Ovary (tissue), 9 donors: ENCODE measurements around the gene HNRNPAB. TPM values are rescaled to one million over a fixed set of nuclear protein-coding genes. Genes with fewer than 3 reads are reported as not detected.

Experiments
- DNase-seq, 5 donors: peaks; one replicate each; pipeline ENCODE4 v3.0.0-alpha.2; 2019 to 2020
- H3K27ac ChIP-seq, 2 donors: fragments of 200-600 bp; one replicate each; pipeline versions ENCODE4 v1.5.1 to v1.8.0; 2019 to 2022
- H3K27me3 ChIP-seq: fragments of 200-600 bp; one replicate; pipeline ENCODE4 v1.8.0; 2022
- H3K36me3 ChIP-seq: fragments of 200-600 bp; sonication (generic); one replicate; pipeline ENCODE4 v1.5.1; 2019
- H3K4me1 ChIP-seq: one replicate; pipeline ENCODE4 v1.8.1; 2013; ENCODE audit warnings: mild to moderate bottlenecking, moderate library complexity; ENCODE audit not compliant: insufficient read depth
- H3K4me3 ChIP-seq: fragments of 200-600 bp; sonication (generic); one replicate; pipeline ENCODE4 v1.5.1; 2017
- H3K9me3 ChIP-seq, 2 donors: fragments of 200-600 bp in 1 of 2; sonication (generic) in 1 of 2; one replicate each; pipeline versions ENCODE4 v1.5.1 to v1.8.1; 2013 to 2019; ENCODE audit warnings: mild to moderate bottlenecking in 1 of 2, moderate library complexity in 1 of 2
- CTCF ChIP-seq, 3 donors: fragments of 450-650 bp in 2 of 3; fragments of 200-600 bp in 1 of 3; IDR thresholded peaks; one replicate each; pipeline versions ENCODE4 v1.5.1 to v1.8.0; 2016 to 2022; ENCODE audit warnings: antibody characterized with exemption in 3 of 3, mild to moderate bottlenecking in 1 of 3
- EP300 ChIP-seq: sonication (generic); formaldehyde crosslinking; IDR thresholded peaks from one replicate; pipeline ENCODE4 v1.6.1; 2017; ENCODE audit warnings: antibody characterized with exemption
- POLR2A ChIP-seq: fragments of 450-650 bp; IDR thresholded peaks from one replicate; pipeline ENCODE4 v1.6.1; 2017; ENCODE audit warnings: antibody characterized with exemption, mild to moderate bottlenecking, moderate library complexity
- WGBS, 3 donors: extraction: QIAGEN DNeasy Blood & Tissue Kit in 1 of 3; methylation state at CpG; one replicate each; pipeline versions ENCODE4 v1.1.5 to v1.1.7; 2013 to 2017; 5-methylcytosine and 5-hydroxymethylcytosine counted together
- intact Hi-C, 4 donors: fragments of 100-400 bp; cut with DNase I; formaldehyde crosslinking; loops; one replicate each; pipeline versions ENCODE4 v1.11.0 to v1.15.1; 2022 to 2023
- polyA plus RNA-seq, 2 donors: library from polyadenylated mRNA; stranded (reverse); fragments of 200-250 nt in 1 of 2; fragments of 350-450 nt in 1 of 2; fragmentation: Illumina TruSeq in 1 of 2; extraction: RNeasy Lipid Tissue Mini Kit (QIAGEN cat#74804) in 1 of 2; gene quantifications; one replicate each; pipeline ENCODE4 v1.2.3, GENCODE V29; 2013 to 2014
- total RNA-seq, 7 donors: library from RNA; depleted of rRNA in 2 of 7; stranded (reverse); fragments of >200 nt in 2 of 7; fragmentation: NEBNext Ultra II Directional in 3 of 7; extraction: Animal tissue kit (Norgen Biotek cat#: 25700) in 3 of 7; gene quantifications; one replicate each; pipeline versions ENCODE4 v1.1.0 to v1.2.4, GENCODE V29; 2016 to 2023
- donor health status: DM: no; HTN: no; CAD: no; lungs with moderate emphysema.
- donor health status: DM: no; HTN: no; CAD: no.
- donor health status: Bipolar disorder and iron deficiency.
- donor health status: DM: yes; HTN: yes; CAD: no.
- donor health status: DM: no; HTN: no; CAD: no.
- donor health status: DM: yes; HTN: yes; CAD: no.

The HNRNPAB gene
- total and polyA plus RNA-seq, 9 donors, result 42.0 to 132 (median 102) TPM

DNA sequence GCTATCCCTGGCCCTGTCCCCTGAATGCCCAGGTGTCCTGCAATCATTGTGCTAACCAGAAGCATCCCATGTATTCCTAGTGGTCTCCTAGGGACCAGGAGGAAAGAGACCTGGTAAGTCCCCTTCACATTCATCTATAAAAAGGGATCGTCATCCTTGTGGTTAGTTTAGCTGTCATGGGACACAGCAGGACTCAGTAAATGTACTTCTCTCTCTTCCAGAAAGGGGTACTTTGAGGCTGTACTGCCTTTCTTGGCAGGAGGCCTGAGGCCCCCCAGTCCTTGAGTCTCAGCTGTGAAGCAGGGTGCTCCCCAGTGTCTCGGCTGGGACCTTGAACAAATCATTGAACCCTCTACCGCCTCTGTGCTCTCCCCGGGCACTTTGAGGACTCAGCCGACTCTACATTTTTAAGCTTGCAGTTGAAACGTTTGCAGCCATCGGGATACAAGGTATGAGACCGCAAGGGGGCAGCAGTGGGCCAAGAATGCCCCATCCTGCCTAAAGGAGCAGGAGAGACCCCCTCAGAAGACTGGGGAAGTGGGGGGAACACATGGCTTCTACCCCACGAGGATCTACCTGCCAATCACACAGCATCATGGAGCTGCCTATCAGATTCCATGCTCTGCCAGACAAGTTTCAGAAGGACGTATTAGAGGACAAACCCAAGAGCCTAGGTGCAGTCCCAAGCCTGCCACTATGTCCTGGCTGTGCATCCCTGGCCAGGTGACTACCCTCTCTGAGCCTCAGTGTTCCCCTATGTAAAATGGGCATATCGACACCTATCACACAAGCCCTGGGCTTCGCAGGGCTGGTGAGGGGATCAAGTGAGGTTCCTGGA, 30.6 kb downstream of the HNRNPAB start:
- intact Hi-C loops, result no loop called here
- H3K27me3 ChIP-seq, result no peaks in the 10 kb centered on the region
- peak in 4 of 5 donors; percentile 55 to 71 (median 60) for DNase-seq
- no peaks in the 10 kb centered on the region for H3K9me3 ChIP-seq
- no peak overlapping the region for H3K27ac ChIP-seq
- no peak overlapping the region for H3K4me3 ChIP-seq
- no peaks in the 10 kb centered on the region for H3K36me3 ChIP-seq
- 24 to 27% (median 25%) methylated on average over 12 of the region's 12 CpGs for WGBS, 3 donors
- H3K4me1 ChIP-seq, result peaks cover 10% of the 10 kb centered on the region
- TF ChIP-seq CTCF (IDR thresholded peaks at IDR 0.05) (no peak), POLR2A (no peak), EP300 (no peak)

GRCh38 chr5:178235588-178235974, 31.2 kb downstream of the HNRNPAB start:
- Histone ChIP-seq H3K9me3 (no peaks in the 10 kb centered on the region), H3K4me3 (no peak overlapping the region), H3K27ac (no peak overlapping the region), H3K27me3 (no peaks in the 10 kb centered on the region), H3K4me1 (peaks cover 10% of the 10 kb centered on the region), H3K36me3 (no peaks in the 10 kb centered on the region)
- intact Hi-C loops, result no loop called here
- 79 to 90% (median 85%) methylated on average over 3 of the region's 3 CpGs for WGBS, 3 donors
- no peak for DNase-seq
- TF ChIP-seq POLR2A, result no peak
- no peak for TF ChIP-seq CTCF (IDR thresholded peaks at IDR 0.05)
- TF ChIP-seq EP300, result no peak

GRCh38 chr5:178236126-178236525, 31.8 kb downstream of the HNRNPAB start:
- no peak overlapping the region for H3K4me3 ChIP-seq
- no peaks in the 10 kb centered on the region for H3K9me3 ChIP-seq
- WGBS, 3 donors, result 91 to 92% (median 91%) methylated on average over 9 of the region's 9 CpGs
- TF ChIP-seq CTCF (IDR thresholded peaks at IDR 0.05) (no peak), EP300 (no peak), POLR2A (no peak)
- no peak overlapping the region for H3K27ac ChIP-seq
- no peaks in the 10 kb centered on the region for H3K36me3 ChIP-seq
- DNase-seq, result no peak
- H3K4me1 ChIP-seq, result peaks cover 6% of the 10 kb centered on the region
- H3K27me3 ChIP-seq, result no peaks in the 10 kb centered on the region
- intact Hi-C loops, result no loop called here

- no peaks in the 10 kb centered on the region for H3K9me3 ChIP-seq
- DNase-seq, result no peak
- WGBS, 3 donors, result 34 to 50% (median 38%) methylated on average over 4 of the region's 4 CpGs
- no peaks in the 10 kb centered on the region for H3K36me3 ChIP-seq
- peaks cover under 1% of the 10 kb centered on the region for H3K4me1 ChIP-seq
- intact Hi-C loops, result no loop called here
- no peak overlapping the region for H3K4me3 ChIP-seq
- TF ChIP-seq POLR2A (no peak), CTCF (IDR thresholded peaks at IDR 0.05) (no peak), EP300 (no peak)
- H3K27ac ChIP-seq, result no peak overlapping the region
- H3K27me3 ChIP-seq, result no peaks in the 10 kb centered on the region
Observed at GRCh38 chr5:178236679-178237078, 32.3 kb downstream of the HNRNPAB start.
